Activated CD4-positive, CD25-positive, alpha-beta regulatory T cell treated with anti-CD3 and anti-CD28 coated beads, Interleukin-2, amount 50 U/mL, for 16 hours (primary cell): Measurements from ENCODE around the gene NOTCH2.
"Not testable (repeated sequence)": the region's sequence is repeated elsewhere in the genome, so short reads cannot be mapped to it uniquely, and the experiment has no call there.

Source experiments
- DNase-seq: peaks from one replicate; pipeline ENCODE4 v3.0.0-alpha.2; 2020; ENCODE audit warnings: low read depth, low spot score

NOTCH2 gene

GRCh38 chr1:120068683-120069066 is 787 bp downstream of the NOTCH2 start:
- DNase-seq: not testable (repeated sequence)

DNA sequence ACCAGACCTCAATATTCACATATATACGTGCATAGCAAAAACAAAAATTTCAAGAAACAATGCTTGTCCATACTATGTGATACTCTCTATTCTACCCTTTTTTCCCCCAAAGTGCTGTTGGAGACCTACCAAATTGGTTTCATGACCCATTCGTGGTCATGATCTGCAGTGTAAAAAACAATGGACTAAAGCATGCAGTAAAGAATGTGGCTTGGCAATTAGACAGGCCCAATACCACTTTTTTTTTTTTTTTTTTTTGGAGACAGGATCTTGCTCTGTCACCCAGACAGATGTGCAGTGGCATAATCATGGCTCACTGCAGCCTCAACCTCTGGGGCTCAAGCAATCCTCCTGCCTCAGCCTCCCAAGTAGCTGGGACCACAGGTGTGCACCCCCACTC is 21.3 kb downstream of the NOTCH2 start:
- DNase-seq: not testable (repeated sequence)

DNA sequence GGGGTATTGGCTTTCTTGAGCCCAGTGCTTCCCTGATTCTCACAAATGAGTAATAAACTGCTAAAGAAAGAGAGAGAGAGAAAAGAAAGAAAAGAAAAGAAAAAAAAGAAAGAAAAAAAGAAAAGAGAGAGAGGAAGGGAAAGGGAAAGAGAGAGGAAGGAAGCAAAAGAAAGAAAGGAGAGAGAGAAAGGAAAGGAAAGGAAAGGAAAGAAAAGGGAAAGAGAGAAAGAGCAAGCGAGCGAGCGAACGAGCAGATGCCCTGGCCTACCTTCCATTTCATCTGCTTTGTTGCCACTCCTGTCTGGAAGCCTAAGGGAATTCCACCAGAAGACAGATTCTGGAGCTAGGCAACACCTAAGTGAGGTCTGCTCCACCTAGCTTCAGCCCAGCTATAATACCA is 27.7 kb downstream of the NOTCH2 start:
- not testable (repeated sequence) for DNase-seq

GRCh38 chr1:120032253-120032652 is 37.2 kb downstream of the NOTCH2 start:
- not testable (repeated sequence) for DNase-seq

- DNase-seq: not testable (repeated sequence)
Observed at GRCh38 chr1:120023791-120024190, 45.7 kb downstream of the NOTCH2 start.

DNA sequence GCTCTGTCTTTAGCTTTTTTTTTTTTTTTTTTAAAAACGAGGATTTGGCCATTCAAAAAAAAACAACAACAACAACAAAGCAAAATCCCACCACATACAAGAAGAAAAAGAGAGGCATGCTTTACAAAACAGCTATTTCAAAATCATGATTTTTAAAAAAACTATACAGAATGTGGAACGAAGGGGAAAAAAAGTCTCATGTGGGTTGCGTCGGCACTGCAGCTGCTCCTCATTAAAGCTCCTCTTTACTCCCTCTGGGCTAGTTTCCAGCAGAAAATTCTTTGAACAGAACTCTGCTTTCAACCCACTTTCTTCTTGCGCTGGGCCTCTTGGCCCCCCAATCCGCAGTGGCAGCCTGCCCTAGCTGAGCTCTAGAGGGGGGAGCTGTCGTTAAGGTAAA is 54.5 kb downstream of the NOTCH2 start:
- DNase-seq: not testable (repeated sequence)

- DNase-seq: not testable (repeated sequence)
Observed at GRCh38 chr1:120008320-120008719, 61.1 kb downstream of the NOTCH2 start.

GRCh38 chr1:120007850-120008249 is 61.6 kb downstream of the NOTCH2 start:
- not testable (repeated sequence) for DNase-seq

DNA sequence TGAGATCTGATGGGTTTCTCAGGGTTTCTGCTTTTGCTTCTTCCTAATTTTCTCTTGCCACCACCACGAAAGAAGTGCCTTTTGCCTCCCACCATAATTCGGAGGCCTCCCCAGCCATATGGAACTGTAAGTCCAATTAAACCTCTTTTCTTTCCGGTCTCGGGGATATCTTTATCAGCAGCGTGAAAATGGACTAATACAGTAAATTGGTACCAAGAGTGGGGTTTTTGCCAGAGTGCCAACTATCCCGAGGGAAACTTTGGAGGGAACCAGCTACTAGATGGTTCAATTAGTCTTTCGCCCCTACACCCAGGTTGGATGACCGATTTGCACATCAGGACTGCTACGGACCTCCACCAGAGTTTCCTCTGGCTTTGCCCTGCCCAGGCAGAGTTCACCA is 68.4 kb downstream of the NOTCH2 start:
- DNase-seq: not testable (repeated sequence)

- not testable (repeated sequence) for DNase-seq
Observed at GRCh38 chr1:119996731-119997312, 72.6 kb downstream of the NOTCH2 start.

GRCh38 chr1:119995975-119996374 is 73.5 kb downstream of the NOTCH2 start:
- not testable (repeated sequence) for DNase-seq

DNA sequence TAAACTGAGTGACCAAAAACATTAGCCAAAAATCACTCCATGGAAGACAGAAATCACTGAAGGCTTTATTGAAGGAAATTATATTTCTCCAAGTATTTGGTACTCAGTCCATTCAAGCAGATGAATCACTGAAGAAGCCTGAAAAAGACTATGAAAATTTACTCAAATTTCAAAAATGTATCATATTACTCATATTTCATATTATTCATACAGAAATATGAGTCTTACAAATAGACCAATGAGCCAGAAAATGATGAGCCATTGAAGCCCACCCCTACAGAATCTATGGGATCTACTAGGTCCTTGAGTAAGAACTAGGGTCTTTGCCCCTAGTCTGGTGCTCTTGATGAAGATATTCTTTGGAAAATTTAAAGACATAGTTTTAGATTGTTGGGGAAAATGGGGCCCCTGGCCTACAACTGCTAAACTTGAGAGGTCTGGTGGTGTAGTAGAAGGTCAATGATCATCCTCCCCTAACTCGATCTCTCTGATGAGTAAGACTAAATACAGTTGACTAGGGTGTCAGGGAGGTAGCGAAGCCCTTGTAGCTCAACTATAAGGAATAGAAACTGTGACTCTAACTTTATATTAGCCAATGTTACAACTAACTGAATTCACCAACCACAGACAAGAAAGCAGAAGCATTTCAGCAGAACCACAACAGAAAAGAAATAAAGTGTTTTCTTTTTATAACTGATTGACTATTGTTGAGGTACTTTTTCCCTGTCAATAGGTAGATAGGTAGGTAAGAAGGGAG is 81.0 kb downstream of the NOTCH2 start:
- no peak for DNase-seq

DNA sequence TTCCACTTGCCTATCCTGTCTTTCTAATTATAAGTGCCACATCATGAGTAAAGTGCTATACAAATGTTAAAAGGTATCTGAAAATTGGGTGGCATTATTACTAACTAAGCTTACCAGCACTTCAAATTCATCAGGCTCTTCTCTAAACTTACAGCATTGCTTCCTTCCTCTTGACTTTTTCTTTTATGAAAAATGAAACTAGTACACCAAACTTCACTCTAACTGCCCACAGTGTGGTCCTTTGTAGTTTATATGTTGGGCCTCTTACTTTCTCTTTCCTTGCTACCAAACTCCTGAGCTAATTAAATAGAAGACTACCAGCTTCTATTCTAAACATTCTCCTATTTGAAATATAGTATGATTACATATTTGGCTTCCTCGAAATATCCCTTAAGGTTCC is 81.8 kb downstream of the NOTCH2 start:
- no peak for DNase-seq

DNA sequence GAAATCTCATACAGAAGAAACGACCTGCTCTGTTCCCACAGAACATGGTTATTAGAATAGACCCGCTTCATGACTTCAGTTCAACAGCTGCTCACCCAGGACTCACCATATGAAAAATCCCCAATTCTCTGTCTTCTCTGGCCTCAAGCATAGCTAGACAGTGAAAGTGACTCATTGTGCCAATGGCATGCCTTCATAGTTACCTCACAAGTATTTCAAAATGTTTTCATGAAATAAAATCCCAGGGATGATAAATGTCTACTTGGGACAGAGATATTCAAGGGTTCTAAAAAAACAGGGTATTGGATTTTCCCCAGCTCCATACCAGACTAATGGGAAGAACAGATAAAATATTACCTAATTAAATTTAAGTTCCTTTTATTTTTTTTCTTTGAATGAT is 82.3 kb downstream of the NOTCH2 start:
- no peak for DNase-seq

DNA sequence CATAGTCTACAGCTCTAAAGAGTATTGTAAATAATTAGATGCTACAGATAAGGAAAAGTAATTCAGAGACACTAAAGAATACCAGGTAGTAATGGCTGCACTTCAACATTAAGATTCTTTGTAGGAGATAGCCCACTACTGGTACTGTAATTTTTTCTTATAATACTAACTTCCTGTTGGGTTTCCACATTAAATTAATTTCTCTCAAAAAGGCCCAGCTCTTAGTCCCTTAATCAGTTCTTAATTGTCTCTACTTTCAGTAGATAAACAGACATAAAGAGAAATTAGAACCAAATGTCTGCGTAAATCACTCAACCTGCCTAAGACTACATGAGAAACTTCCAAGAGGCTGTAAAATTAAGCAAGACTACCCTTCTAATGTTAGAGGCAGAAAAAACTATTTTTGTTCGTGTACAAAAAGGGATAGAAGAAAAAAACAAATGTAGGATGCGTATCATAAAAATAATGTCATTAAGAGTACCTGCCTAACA is 83.4 kb downstream of the NOTCH2 start:
- DNase-seq: no peak

GRCh38 chr1:119984771-119985170 is 84.7 kb downstream of the NOTCH2 start:
- no peak for DNase-seq

DNA sequence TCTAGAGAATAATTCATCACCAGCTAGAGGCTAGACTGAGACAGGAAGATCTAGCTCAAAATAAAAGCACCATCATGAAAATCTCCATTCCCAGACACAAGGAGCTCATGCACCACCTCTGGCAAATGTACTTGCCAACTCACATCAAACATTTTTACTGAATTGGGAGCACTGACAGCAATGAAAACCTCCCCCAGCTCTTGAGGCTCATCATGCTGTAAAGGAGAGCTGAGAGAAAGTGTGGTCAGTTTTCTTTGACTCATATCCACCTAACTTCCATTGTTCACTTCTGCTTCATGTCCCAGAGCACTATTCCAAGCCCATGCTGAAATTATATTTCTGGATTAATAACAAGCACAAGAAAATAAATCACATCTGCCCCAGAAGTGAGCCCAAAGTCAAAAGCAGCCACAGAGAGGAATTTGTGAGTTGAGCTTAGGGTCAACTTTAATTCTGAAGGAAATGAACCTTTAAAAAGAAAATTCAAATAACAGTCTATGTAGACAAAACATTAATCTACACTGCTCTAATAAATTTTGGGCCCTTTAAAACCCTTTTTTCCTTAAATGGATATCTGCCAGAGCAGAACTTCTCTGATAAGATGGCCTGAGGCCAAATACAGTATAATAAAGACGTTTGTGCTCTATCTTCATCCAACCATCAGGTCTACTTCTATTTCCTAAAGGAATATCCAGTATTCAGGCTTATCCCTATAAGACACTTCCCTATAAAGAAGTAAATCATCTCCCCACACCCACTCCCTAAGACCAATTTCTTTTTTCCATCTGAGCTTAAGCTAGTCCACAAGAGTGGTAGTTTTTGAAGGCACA is 87.3 kb downstream of the NOTCH2 start:
- no peak for DNase-seq

DNA sequence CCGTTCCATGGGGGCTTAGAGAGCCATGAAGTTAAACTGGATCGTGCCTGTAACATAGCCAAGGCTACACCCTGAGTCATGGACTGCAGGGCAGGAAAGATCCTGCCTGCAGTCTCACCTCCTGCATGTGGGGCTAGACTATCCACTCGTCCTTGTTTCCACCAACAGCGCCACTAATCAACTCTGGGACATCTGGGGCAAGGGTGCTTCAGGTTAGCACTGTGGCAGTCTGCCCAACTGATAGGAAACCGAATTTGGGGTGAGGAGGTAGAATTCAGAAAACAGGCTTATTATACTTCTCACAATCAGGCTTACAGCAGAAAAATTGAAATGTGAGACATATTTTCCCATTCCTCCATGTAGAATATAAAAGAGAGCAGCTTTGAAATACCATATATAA is 88.0 kb downstream of the NOTCH2 start:
- DNase-seq: no peak

DNA sequence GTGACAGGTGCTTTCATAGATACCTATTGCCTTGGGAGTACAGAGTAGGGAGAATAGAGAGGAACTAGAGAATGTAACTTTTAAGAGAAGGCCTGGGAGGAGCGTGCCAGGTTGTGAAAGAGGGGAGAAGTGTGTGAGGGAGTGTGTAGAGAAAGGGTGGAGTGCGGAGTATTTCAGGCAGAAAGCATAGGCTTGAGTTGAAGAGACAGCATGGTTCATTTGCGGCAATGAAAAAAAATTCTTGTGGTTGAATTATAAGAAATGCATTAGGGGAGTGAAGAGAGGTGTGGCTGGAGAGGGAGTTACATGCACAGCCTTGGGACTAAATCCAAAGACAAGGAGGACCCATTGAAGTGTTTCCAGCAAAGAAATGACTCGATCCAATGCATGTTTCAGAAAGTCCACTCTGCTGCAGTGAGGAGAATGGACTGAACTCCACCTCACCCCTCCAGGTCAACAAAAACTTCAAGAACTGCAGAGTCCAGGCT is 91.4 kb downstream of the NOTCH2 start:
- no peak for DNase-seq

DNA sequence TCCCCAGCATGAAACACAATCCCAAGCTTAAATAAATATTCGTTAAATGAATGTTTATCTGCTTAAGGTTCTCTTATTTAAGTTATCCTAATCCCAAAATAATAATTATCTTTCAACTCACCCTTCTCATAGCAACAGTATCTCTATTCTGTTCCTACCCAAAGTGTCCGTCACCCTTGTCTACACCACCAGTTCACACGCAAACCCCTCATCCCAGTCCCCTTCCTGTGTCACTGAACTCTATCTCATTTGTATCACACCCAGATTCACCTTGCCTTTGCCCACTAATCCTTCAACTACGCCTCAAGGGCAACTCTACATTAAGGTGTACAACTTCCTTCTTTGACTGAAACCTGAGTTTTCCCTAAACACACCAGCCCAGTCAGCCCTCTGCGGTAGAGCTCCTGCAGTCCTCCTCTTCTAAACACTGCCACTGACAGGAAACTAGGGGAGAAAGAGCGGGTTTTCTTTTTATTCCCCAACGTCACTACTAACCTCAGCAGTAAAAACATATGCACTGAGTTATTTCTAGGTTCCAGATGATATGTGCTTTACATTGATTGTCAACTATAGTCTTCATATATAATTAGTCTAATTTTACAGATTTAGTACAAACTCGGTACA is 92.2 kb downstream of the NOTCH2 start:
- DNase-seq: not testable (repeated sequence)

DNA sequence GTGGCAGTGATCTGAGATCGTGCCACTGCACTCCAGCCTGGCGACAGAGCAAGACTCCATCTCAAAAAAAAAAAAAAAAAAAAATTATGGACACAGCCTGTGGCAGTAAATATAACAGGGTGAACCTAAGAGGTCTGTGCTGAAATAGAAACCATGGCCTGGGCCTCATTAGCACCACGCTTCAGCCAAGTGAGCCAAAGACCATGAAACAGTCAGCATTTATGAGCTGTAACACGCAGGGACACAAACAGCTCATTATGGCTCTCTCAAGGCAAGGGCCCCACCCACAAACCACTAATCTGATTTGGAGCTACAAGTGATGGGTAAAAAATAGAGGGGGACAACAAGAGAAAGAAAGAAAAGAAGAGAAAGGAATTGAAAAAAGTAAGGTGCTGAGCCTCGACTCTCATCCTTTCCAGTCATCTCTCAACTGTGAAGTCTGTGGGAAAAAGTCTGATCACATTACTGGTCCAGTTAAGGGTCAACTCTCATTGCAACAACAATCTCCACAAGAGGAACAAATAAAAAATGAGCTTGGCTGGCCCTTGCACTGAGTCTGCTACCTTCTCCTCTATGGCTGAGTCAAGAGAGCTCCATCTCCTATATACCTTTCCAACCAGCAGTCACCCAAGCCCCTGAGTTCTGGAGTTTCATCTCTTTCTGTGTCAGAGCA is 93.7 kb downstream of the NOTCH2 start:
- DNase-seq: not testable (repeated sequence)
